HepG2 (cell line): Measurements from ENCODE around the gene FN1. TPM values are rescaled to one million over a fixed set of nuclear protein-coding genes. Genes with fewer than 3 reads are reported as not detected.

Experiments used
- FOXC1 ChIP-seq: sonication (generic); formaldehyde crosslinking; IDR thresholded peaks from 2 replicates; pipeline ENCODE4 v1.8.0; 2022; ENCODE audit warnings: mild to moderate bottlenecking, missing genetic modification reagents, borderline replicate concordance
- GTF3A ChIP-seq: sonication (generic); formaldehyde crosslinking; conservative IDR thresholded peaks from 2 replicates; pipeline ENCODE4 v1.4.0; 2020; ENCODE audit warnings: mild to moderate bottlenecking, missing genetic modification reagents
- KMT2B ChIP-seq: IDR thresholded peaks from 2 replicates; pipeline ENCODE4 v1.6.1; 2016; ENCODE audit warnings: missing genetic modification reagents, missing compliant biosample characterization
- MAF1 ChIP-seq: sonication (generic); formaldehyde crosslinking; IDR thresholded peaks from 2 replicates; pipeline ENCODE4 v1.5.0; 2020; ENCODE audit warnings: missing genetic modification reagents, borderline replicate concordance
- PAF1 ChIP-seq: IDR thresholded peaks from 2 replicates; pipeline ENCODE4 v1.6.1; 2016; ENCODE audit warnings: missing genetic modification reagents, missing compliant biosample characterization
- PTBP1 ChIP-seq: fragments of 200-400 bp; formaldehyde crosslinking; IDR thresholded peaks from 2 replicates; pipeline ENCODE4 v1.6.1; 2018; ENCODE audit warnings: low read length, low read depth; ENCODE audit not compliant: poor library complexity, severe bottlenecking
- RERE ChIP-seq: IDR thresholded peaks from 2 replicates; pipeline ENCODE4 v1.6.1; 2016; ENCODE audit warnings: low read depth, missing genetic modification reagents, missing compliant biosample characterization
- SETDB1 ChIP-seq: sonication (generic); formaldehyde crosslinking; IDR thresholded peaks from 2 replicates; pipeline ENCODE4 v1.5.1; 2020; ENCODE audit warnings: missing genetic modification reagents, mild to moderate bottlenecking, borderline replicate concordance
- SIN3A ChIP-seq: IDR thresholded peaks from 2 replicates; pipeline ENCODE4 v1.6.1; 2011; ENCODE audit warnings: low read depth, mild to moderate bottlenecking, control low read depth, low read length, borderline replicate concordance
- SPEN ChIP-seq: sonication (generic); formaldehyde crosslinking; IDR thresholded peaks from 2 replicates; pipeline ENCODE4 v1.5.1; 2020; ENCODE audit warnings: low read depth, mild to moderate bottlenecking, missing genetic modification reagents
- ZNF263 ChIP-seq: sonication (generic); formaldehyde crosslinking; IDR thresholded peaks from 2 replicates; pipeline ENCODE4 v1.4.0; 2020; ENCODE audit warnings: missing genetic modification reagents
- ZNF276 ChIP-seq: sonication (generic); formaldehyde crosslinking; IDR thresholded peaks from 2 replicates; pipeline ENCODE4 v1.4.0; 2020; ENCODE audit warnings: mild to moderate bottlenecking, low read depth, missing genetic modification reagents
- ZNF331 ChIP-seq: sonication (generic); formaldehyde crosslinking; IDR thresholded peaks from 2 replicates; pipeline ENCODE4 v1.4.0; 2020; ENCODE audit warnings: missing genetic modification reagents
- ZNF333 ChIP-seq: sonication (generic); formaldehyde crosslinking; IDR thresholded peaks from 2 replicates; pipeline ENCODE4 v1.4.0; 2020; ENCODE audit warnings: mild to moderate bottlenecking, missing genetic modification reagents, borderline replicate concordance
- polyA plus RNA-seq, 8 experiments: library from polyadenylated mRNA; depleted of rRNA in 3 of 8; stranded (reverse) in 7 of 8; unstranded in 1 of 8; fragments of >200 nt; fragmentation: Illumina TruSeq in 4 of 8; extraction: Trizol in 4 of 8; gene quantifications; 2 replicates each; pipeline versions ENCODE4 v1.2.1 to v1.2.3, GENCODE V29; 2011 to 2016; ENCODE audit warnings: low read depth in 4 of 8, missing spikeins in 1 of 8, mixed read lengths in 1 of 8; ENCODE audit not compliant: insufficient read depth in 1 of 8
- total RNA-seq, 5 experiments: library from RNA; depleted of rRNA; stranded (reverse); fragments of >200 nt; fragmentation: Illumina TruSeq; extraction: Trizol; gene quantifications; 2 replicates each; pipeline ENCODE4 v1.2.3, GENCODE V29; 2016; ENCODE audit warnings: low read depth in 1 of 5
- TF ChIP-seq, protein P1 (sequence below): sonication (generic); formaldehyde crosslinking; IDR thresholded peaks from 2 replicates; pipeline ENCODE4 v1.4.0; 2020; ENCODE audit warnings: missing genetic modification reagents
- TF ChIP-seq, protein P2 (sequence below): IDR thresholded peaks from 2 replicates; pipeline ENCODE4 v1.6.1; 2012; ENCODE audit warnings: low read depth, low read length, improper control_type of control experiment

Gene FN1
- total and polyA plus RNA-seq, 2 of the 13 experiments (the other 11 are each of a cell fraction or from before 2014, with no cell fraction given) = 1,847 to 6,471 TPM

DNA sequence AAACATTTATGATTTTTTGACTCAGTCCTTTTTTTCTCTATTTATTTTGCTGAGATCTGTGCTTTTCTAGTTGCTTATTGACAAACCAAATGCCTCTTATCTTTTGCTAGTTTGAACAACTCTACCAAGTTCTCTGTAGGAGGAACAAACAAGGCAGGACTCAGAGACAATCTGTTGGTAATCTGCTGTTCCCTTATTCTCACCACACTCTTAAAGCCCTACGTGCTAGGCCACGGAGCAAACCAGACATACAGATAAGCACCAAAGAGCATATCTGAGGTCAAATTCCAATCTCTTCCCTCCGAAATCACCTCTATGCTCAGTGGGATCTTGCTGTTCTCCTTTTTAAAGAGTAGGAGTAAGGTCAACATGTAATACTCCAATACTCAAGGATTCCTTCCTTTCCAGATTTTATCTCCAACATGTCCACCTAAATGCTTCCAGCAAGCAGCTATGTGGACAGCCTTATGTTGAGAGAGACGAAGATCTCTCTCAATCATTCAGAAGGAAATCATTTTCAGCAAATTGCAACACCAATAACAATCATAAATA lies 18.4 kb downstream of the FN1 start (continued):
- TF ChIP-seq, protein P1, sequence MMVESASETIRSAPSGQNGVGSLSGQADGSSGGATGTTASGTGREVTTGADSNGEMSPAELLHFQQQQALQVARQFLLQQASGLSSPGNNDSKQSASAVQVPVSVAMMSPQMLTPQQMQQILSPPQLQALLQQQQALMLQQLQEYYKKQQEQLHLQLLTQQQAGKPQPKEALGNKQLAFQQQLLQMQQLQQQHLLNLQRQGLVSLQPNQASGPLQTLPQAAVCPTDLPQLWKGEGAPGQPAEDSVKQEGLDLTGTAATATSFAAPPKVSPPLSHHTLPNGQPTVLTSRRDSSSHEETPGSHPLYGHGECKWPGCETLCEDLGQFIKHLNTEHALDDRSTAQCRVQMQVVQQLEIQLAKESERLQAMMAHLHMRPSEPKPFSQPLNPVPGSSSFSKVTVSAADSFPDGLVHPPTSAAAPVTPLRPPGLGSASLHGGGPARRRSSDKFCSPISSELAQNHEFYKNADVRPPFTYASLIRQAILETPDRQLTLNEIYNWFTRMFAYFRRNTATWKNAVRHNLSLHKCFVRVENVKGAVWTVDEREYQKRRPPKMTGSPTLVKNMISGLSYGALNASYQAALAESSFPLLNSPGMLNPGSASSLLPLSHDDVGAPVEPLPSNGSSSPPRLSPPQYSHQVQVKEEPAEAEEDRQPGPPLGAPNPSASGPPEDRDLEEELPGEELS (CRISPR knock-in tag) = peak; percentile 98
- TF ChIP-seq ZNF331 (CRISPR knock-in tag) (peak; percentile 90), RERE (CRISPR knock-in tag) (peak; percentile 86), SETDB1 (no peak), ZNF333 (CRISPR knock-in tag) (no peak), PTBP1 (no peak), FOXC1 (CRISPR knock-in tag) (no peak), SPEN (CRISPR knock-in tag) (peak; percentile 31; the same call in 1 of the 2 replicates), KMT2B (CRISPR knock-in tag) (0 out of 2 replicates have a peak, but pooled peaks have one; percentile 16), PAF1 (CRISPR knock-in tag) (peak; percentile 97), ZNF263 (no peak), GTF3A (CRISPR knock-in tag) (no peak), MAF1 (CRISPR knock-in tag) (no peak), SIN3A (no peak), ZNF276 (no peak)
- TF ChIP-seq, protein P2, sequence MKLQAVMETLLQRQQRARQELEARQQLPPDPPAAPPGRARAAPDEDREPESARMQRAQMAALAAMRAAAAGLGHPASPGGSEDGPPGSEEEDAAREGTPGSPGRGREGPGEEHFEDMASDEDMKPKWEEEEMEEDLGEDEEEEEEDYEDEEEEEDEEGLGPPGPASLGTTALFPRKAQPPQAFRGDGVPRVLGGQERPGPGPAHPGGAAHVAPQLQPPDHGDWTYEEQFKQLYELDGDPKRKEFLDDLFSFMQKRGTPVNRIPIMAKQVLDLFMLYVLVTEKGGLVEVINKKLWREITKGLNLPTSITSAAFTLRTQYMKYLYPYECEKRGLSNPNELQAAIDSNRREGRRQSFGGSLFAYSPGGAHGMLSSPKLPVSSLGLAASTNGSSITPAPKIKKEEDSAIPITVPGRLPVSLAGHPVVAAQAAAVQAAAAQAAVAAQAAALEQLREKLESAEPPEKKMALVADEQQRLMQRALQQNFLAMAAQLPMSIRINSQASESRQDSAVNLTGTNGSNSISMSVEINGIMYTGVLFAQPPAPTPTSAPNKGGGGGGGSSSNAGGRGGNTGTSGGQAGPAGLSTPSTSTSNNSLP = peak; percentile 40; the same call in 1 of the 2 replicates
